HCT116 (cell line): ENCODE data around the gene ADNP. TPM values are rescaled to one million over a fixed set of nuclear protein-coding genes. Genes with fewer than 3 reads are reported as not detected.

Experiments
- ATAC-seq: fragments of 200-7000 bp; cut with Tn5 transposase; 2 replicates; pipeline ENCODE4 v1.9.1; 2020; ENCODE audit warnings: mild to moderate bottlenecking, moderate library complexity
- BruUV-seq: library from RNA; stranded (reverse); fragments of 400-500 nt; replicated peaks from 2 replicates; lab custom pipeline; 2021; lab: Mats Ljungman, UMichigan
- CTCF ChIA-PET: fragments of 300-600 bp; sonication (Branson Sonifier 250); formaldehyde crosslinking; loops from one replicate; lab custom pipeline; 2021; ENCODE audit warnings: antibody characterized with exemption; lab: Charles Lee
- POLR2A ChIA-PET: fragments of 300-600, 350-600 bp; sonication (Branson Sonifier 250); formaldehyde crosslinking; loops from one replicate; lab custom pipeline; 2021; ENCODE audit warnings: antibody characterized with exemption; lab: Charles Lee
- RAD21 ChIA-PET, 2 experiments: fragments of 300-600 bp; sonication (Branson Sonifier 250); formaldehyde crosslinking; loops; one replicate each; lab custom pipeline; 2023; ENCODE audit warnings: low total read pairs in 2 of 2; ENCODE audit not compliant: uncharacterized antibody in 2 of 2, unreplicated experiment in 2 of 2, low non-redundant PET in 1 of 2; lab: Charles Lee
- DNase-seq: peaks from one replicate; pipeline ENCODE4 v3.0.0-alpha.2; 2010; ENCODE audit warnings: low read depth, low spot score
- H2AFZ ChIP-seq: fragments of 200-600 bp; shearing (Covaris generic), sonication (generic); 2 replicates; pipeline ENCODE4 v1.6.1; 2017; ENCODE audit warnings: low read depth, mixed run types, mixed read lengths, antibody characterized with exemption, low read length; ENCODE audit not compliant: poor library complexity, severe bottlenecking
- H3K27ac ChIP-seq: 2 replicates; pipeline ENCODE4 v1.5.1; 2012; ENCODE audit warnings: low read depth, low read length
- H3K27me3 ChIP-seq: fragments of 200-600 bp; sonication (generic); 2 replicates; pipeline ENCODE4 v1.6.1; 2016; ENCODE audit warnings: mixed run types, low read length, mixed read lengths; ENCODE audit not compliant: insufficient read depth
- H3K36me3 ChIP-seq, 2 experiments: fragments of 200-500 bp in 1 of 2; fragments of 200-600 bp in 1 of 2; sonication (Bioruptor generic) in 1 of 2; sonication (generic) in 1 of 2; 2 replicates each; pipeline versions ENCODE4 v1.5.1 to v1.6.1; 2014 to 2016; ENCODE audit warnings: low read length in 2 of 2, inconsistent platforms in 1 of 2, mixed read lengths in 1 of 2, mixed run types in 1 of 2; ENCODE audit not compliant: insufficient read depth in 2 of 2, control insufficient read depth in 1 of 2
- H3K4me1 ChIP-seq, 2 experiments: fragments of 200-600 bp in 1 of 2; sonication (generic) in 1 of 2; 2 replicates each; pipeline versions ENCODE4 v1.5.1 to v1.6.1; 2012 to 2017; ENCODE audit warnings: low read length in 2 of 2, inconsistent platforms in 1 of 2, mild to moderate bottlenecking in 1 of 2, mixed read lengths in 1 of 2, mixed run types in 1 of 2, moderate library complexity in 1 of 2; ENCODE audit not compliant: insufficient read depth in 2 of 2, control insufficient read depth in 1 of 2
- H3K4me2 ChIP-seq: fragments of 200-600 bp; sonication (generic); 2 replicates; pipeline ENCODE4 v1.6.1; 2017; ENCODE audit warnings: mixed run types, low read length, mixed read lengths
- H3K4me3 ChIP-seq, 2 experiments: fragments of 200-600 bp in 1 of 2; sonication (generic) in 1 of 2; replicated peaks in 1 of 2; 2 replicates each; pipeline ENCODE4 v1.5.1; 2011 to 2016; ENCODE audit warnings: low read length in 2 of 2, control low read depth in 1 of 2, low read depth in 1 of 2, mild to moderate bottlenecking in 1 of 2, mixed read lengths in 1 of 2, mixed run types in 1 of 2
- H3K79me2 ChIP-seq: fragments of 200-600 bp; sonication (generic); 2 replicates; pipeline ENCODE4 v1.6.1; 2017; ENCODE audit warnings: mild to moderate bottlenecking, mixed run types, low read length, moderate library complexity, mixed read lengths; ENCODE audit not compliant: insufficient read depth
- H3K9ac ChIP-seq: fragments of 200-600 bp; sonication (generic); 2 replicates; pipeline ENCODE4 v1.6.1; 2016; ENCODE audit warnings: low read length, mixed read lengths
- H3K9me2 ChIP-seq: fragments of 200-600 bp; sonication (generic), shearing (Covaris generic); 2 replicates; pipeline ENCODE4 v1.6.1; 2017; ENCODE audit warnings: mixed run types, mild to moderate bottlenecking, moderate library complexity; ENCODE audit not compliant: insufficient read depth
- H3K9me3 ChIP-seq, 2 experiments: fragments of 200-500 bp in 1 of 2; fragments of 200-600 bp in 1 of 2; sonication (Bioruptor generic) in 1 of 2; sonication (generic) in 1 of 2; 2 replicates each; pipeline ENCODE4 v1.6.1; 2014 to 2017; ENCODE audit warnings: low read length in 2 of 2, mixed read lengths in 2 of 2, inconsistent platforms in 1 of 2, low read depth in 1 of 2, mild to moderate bottlenecking in 1 of 2, mixed run types in 1 of 2, moderate library complexity in 1 of 2; ENCODE audit not compliant: control insufficient read depth in 1 of 2, insufficient read depth in 1 of 2
- H4K20me1 ChIP-seq: fragments of 200-600 bp; sonication (generic), shearing (Covaris generic); 2 replicates; pipeline ENCODE4 v1.6.1; 2017; ENCODE audit warnings: mixed run types, mild to moderate bottlenecking, moderate library complexity; ENCODE audit not compliant: insufficient read depth
- CBX3 ChIP-seq: IDR thresholded peaks from 2 replicates; pipeline ENCODE4 v1.6.1; 2012; ENCODE audit warnings: low read depth
- CEBPB ChIP-seq: IDR thresholded peaks from 2 replicates; pipeline ENCODE4 v1.6.1; 2012; ENCODE audit warnings: low read depth
- CTCF ChIP-seq, 3 experiments: fragments of 200-600 bp in 1 of 3; sonication (generic) in 1 of 3; IDR thresholded peaks in 2 of 3; conservative IDR thresholded peaks in 1 of 3; 2 replicates each; pipeline ENCODE4 v1.5.1; 2012 to 2017; ENCODE audit warnings: low read depth in 2 of 3, low read length in 2 of 3, antibody characterized with exemption in 1 of 3, borderline replicate concordance in 1 of 3, control low read depth in 1 of 3, mild to moderate bottlenecking in 1 of 3, mixed read lengths in 1 of 3, mixed run types in 1 of 3, moderate library complexity in 1 of 3; ENCODE audit not compliant: insufficient read depth in 1 of 3
- ELF1 ChIP-seq: IDR thresholded peaks from 2 replicates; pipeline ENCODE4 v1.6.1; 2012; ENCODE audit warnings: low read depth, borderline replicate concordance
- EZH2 ChIP-seq: fragments of 200-600 bp; sonication (generic); IDR thresholded peaks from 2 replicates; pipeline ENCODE4 v1.6.1; 2017; ENCODE audit warnings: antibody characterized with exemption, mixed run types
- POLR2A ChIP-seq: IDR thresholded peaks from 2 replicates; pipeline ENCODE4 v1.7.0; 2011; ENCODE audit warnings: borderline replicate concordance; ENCODE audit not compliant: insufficient read depth, insufficient read length; ENCODE audit errors: extremely low read depth
- RAD21 ChIP-seq: IDR thresholded peaks from 2 replicates; pipeline ENCODE4 v1.6.1; 2012; ENCODE audit warnings: low read depth, mild to moderate bottlenecking
- SIN3A ChIP-seq: IDR thresholded peaks from 2 replicates; pipeline ENCODE4 v1.6.1; 2012; ENCODE audit warnings: low read depth
- SRF ChIP-seq: IDR thresholded peaks from 2 replicates; pipeline ENCODE4 v1.6.1; 2012; ENCODE audit warnings: low read depth
- YY1 ChIP-seq: IDR thresholded peaks from 2 replicates; pipeline ENCODE4 v1.6.1; 2011; ENCODE audit warnings: low read length, low read depth, moderate library complexity, mild to moderate bottlenecking; ENCODE audit not compliant: insufficient replicate concordance; ENCODE audit errors: extremely low read depth
- ZFX ChIP-seq: fragments of 450-650 bp; IDR thresholded peaks from 2 replicates; pipeline ENCODE4 v1.6.1; 2017
- intact Hi-C: fragments of 100-400 bp; cut with micrococcal nuclease; formaldehyde crosslinking; loops from 2 replicates; pipeline ENCODE4 v1.10.0; 2022
- total RNA-seq: library from RNA; stranded (reverse); gene quantifications from one replicate; pipeline ENCODE4 v1.2.1, GENCODE V29; 2021; ENCODE audit not compliant: unreplicated experiment
- TF ChIP-seq, protein P1 (sequence below): IDR thresholded peaks from 2 replicates; pipeline ENCODE4 v1.6.1; 2012; ENCODE audit warnings: low read depth

Gene ADNP
- total RNA-seq, 1 experiment from 2014 or later: 85.9 TPM

GRCh38 chr20:50921803-50922501 lies 9.3 kb downstream of the ADNP start:
- Histone ChIP-seq H3K9me2 (no peaks in the 10 kb centered on the region), H4K20me1 (peaks cover 71% of the 10 kb centered on the region; the same call in 1 of the 2 replicates), H3K4me3 (no peak overlapping the region), H3K36me3 (peaks cover 23 to 39% of the 10 kb centered on the region in 2 experiments), H3K4me2 (no peak overlapping the region), H3K79me2 (peaks cover 100% of the 10 kb centered on the region), H2AFZ (no peak overlapping the region), H3K4me1 (no peaks in the 10 kb centered on the region), H3K27me3 (no peaks in the 10 kb centered on the region), H3K9me3 (no peaks in the 10 kb centered on the region)
- RAD21 ChIA-PET: no interaction called here
- BruUV-seq: no TSS peak
- POLR2A ChIA-PET: no interaction called here
- CTCF ChIA-PET: interaction anchor here (0.8 kb wide), 1 partner anchor 7 kb away, joined by 5 read pairs; no protein-coding TSS in a partner anchor
- no peak for ATAC-seq
- DNase-seq: no peak
- intact Hi-C loops: no loop called here
- TF ChIP-seq CEBPB: no peak
- no peak for TF ChIP-seq SRF
- TF ChIP-seq, all 23 proteins: peak for 0
- Histone ChIP-seq H3K27ac (no peak overlapping the region), H3K9ac (no peak overlapping the region)

GRCh38 chr20:50920997-50921396 lies 10.2 kb downstream of the ADNP start:
- POLR2A ChIA-PET: no interaction called here
- Histone ChIP-seq H3K9me3 (no peaks in the 10 kb centered on the region), H3K4me3 (no peak overlapping the region), H4K20me1 (peaks cover 70% of the 10 kb centered on the region; the same call in 1 of the 2 replicates), H3K4me1 (peaks cover 0 to 5% of the 10 kb centered on the region in 2 experiments; a peak in 1 of 4 replicates), H2AFZ (no peak overlapping the region), H3K79me2 (peaks cover 100% of the 10 kb centered on the region), H3K9ac (no peak overlapping the region), H3K27me3 (no peaks in the 10 kb centered on the region), H3K36me3 (peaks cover 18 to 31% of the 10 kb centered on the region in 2 experiments; a peak in 3 of 4 replicates), H3K27ac (no peak overlapping the region), H3K9me2 (no peaks in the 10 kb centered on the region), H3K4me2 (no peak overlapping the region)
- RAD21 ChIA-PET: no interaction called here
- CTCF ChIA-PET: interaction anchor here (0.8 to 1.1 kb wide), 2 partner anchors 8 kb away, joined by 5 to 7 read pairs; no protein-coding TSS in a partner anchor
- intact Hi-C loops: no loop called here
- BruUV-seq: no TSS peak
- no peak for ATAC-seq
- DNase-seq: no peak
- no peak for TF ChIP-seq CEBPB
- no peak for TF ChIP-seq POLR2A
- TF ChIP-seq ZFX: no peak
- no peak for TF ChIP-seq RAD21
- no peak for TF ChIP-seq YY1
- no peak for TF ChIP-seq EZH2
- TF ChIP-seq SIN3A: no peak
- TF ChIP-seq CTCF (IDR thresholded peaks at IDR 0.05 in 2 of 3, conservative IDR thresholded peaks at IDR 0.05 in 1 of 3; ENCODE audit: borderline replicate concordance in 1 of 3, insufficient read depth in 1 of 3, low read depth in 2 of 3, low read length in 2 of 3): no peak
- TF ChIP-seq, protein P1, sequence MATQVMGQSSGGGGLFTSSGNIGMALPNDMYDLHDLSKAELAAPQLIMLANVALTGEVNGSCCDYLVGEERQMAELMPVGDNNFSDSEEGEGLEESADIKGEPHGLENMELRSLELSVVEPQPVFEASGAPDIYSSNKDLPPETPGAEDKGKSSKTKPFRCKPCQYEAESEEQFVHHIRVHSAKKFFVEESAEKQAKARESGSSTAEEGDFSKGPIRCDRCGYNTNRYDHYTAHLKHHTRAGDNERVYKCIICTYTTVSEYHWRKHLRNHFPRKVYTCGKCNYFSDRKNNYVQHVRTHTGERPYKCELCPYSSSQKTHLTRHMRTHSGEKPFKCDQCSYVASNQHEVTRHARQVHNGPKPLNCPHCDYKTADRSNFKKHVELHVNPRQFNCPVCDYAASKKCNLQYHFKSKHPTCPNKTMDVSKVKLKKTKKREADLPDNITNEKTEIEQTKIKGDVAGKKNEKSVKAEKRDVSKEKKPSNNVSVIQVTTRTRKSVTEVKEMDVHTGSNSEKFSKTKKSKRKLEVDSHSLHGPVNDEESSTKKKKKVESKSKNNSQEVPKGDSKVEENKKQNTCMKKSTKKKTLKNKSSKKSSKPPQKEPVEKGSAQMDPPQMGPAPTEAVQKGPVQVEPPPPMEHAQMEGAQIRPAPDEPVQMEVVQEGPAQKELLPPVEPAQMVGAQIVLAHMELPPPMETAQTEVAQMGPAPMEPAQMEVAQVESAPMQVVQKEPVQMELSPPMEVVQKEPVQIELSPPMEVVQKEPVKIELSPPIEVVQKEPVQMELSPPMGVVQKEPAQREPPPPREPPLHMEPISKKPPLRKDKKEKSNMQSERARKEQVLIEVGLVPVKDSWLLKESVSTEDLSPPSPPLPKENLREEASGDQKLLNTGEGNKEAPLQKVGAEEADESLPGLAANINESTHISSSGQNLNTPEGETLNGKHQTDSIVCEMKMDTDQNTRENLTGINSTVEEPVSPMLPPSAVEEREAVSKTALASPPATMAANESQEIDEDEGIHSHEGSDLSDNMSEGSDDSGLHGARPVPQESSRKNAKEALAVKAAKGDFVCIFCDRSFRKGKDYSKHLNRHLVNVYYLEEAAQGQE: no peak
- no peak for TF ChIP-seq CBX3
- TF ChIP-seq ELF1: no peak
